ENCODE data around the gene RASGRF2. TPM values are rescaled to one million over a fixed set of nuclear protein-coding genes. Genes with fewer than 3 reads are reported as not detected.

The RASGRF2 gene
- total RNA-seq, 5 donors from 2014 or later (not counting 1 experiment from before 2014, with no cell fraction given), result 25.2 to 53.0 (median 27.0) TPM

- no peak overlapping the region for H3K27ac Mint-ChIP-seq
- no peak for ATAC-seq (replicated peaks in 1 of 4)
- peaks cover 14 to 19% (median 16%) of the 10 kb centered on the region in 3 donors for H3K4me1 Mint-ChIP-seq
- 92% methylated on average over 6 of the region's 7 CpGs for WGBS (ENCODE audit: insufficient coverage)
- no peaks in the 10 kb centered on the region for H3K27me3 Mint-ChIP-seq
- no peak overlapping the region for H3K4me3 Mint-ChIP-seq
- H3K9me3 Mint-ChIP-seq, result no peaks in the 10 kb centered on the region
- ChIA-PET CTCF (interaction anchor here in 1 of 2 donors (0.7 kb wide), 1 partner anchor 18 kb away, joined by 3 read pairs; no protein-coding TSS in a partner anchor), POLR2A (no interaction called here)
- no peaks in the 10 kb centered on the region for H3K27me3 ChIP-seq (replicated peaks in 1 of 2; ENCODE audit: control insufficient read depth in 2 of 2, extremely low read depth in 1 of 2, insufficient read depth in 2 of 2, low read length in 1 of 2)
- H3K4me1 ChIP-seq (ENCODE audit: control insufficient read depth in 1 of 2, extremely low read depth in 1 of 2, insufficient read depth in 2 of 2, low read length in 2 of 2), result peaks cover 0 to 3% of the 10 kb centered on the region in 2 experiments
- no peak overlapping the region for H3K4me3 ChIP-seq (ENCODE audit: control insufficient read depth in 1 of 2, extremely low read depth in 1 of 2, low read length in 1 of 2)
- no peak for DNase-seq
- H3K27ac ChIP-seq (ENCODE audit: low read length), result no peak overlapping the region
- H3K36me3 Mint-ChIP-seq, result peaks cover 66% of the 10 kb centered on the region
- H3K36me3 ChIP-seq (ENCODE audit: control insufficient read depth in 2 of 2, extremely low read depth in 1 of 2, insufficient read depth in 1 of 2, low read length in 1 of 2), result peaks cover 0 to 48% of the 10 kb centered on the region in 2 donors
- H3K9me3 ChIP-seq, result no peaks in the 10 kb centered on the region
Measured at GRCh38 chr5:81125959-81126358, 165.8 kb downstream of the RASGRF2 start.

- Histone ChIP-seq H3K4me3 (ENCODE audit: control insufficient read depth in 1 of 2, extremely low read depth in 1 of 2, low read length in 1 of 2) (no peak overlapping the region), H3K27ac (ENCODE audit: low read length) (no peak overlapping the region), H3K36me3 (ENCODE audit: control insufficient read depth in 2 of 2, extremely low read depth in 1 of 2, insufficient read depth in 1 of 2, low read length in 1 of 2) (peaks cover 0 to 48% of the 10 kb centered on the region in 2 donors), H3K27me3 (replicated peaks in 1 of 2; ENCODE audit: control insufficient read depth in 2 of 2, extremely low read depth in 1 of 2, insufficient read depth in 2 of 2, low read length in 1 of 2) (no peaks in the 10 kb centered on the region), H3K9me3 (no peaks in the 10 kb centered on the region), H3K4me1 (ENCODE audit: control insufficient read depth in 1 of 2, extremely low read depth in 1 of 2, insufficient read depth in 2 of 2, low read length in 2 of 2) (no peaks in the 10 kb centered on the region)
- Mint-ChIP-seq H3K27ac (no peak overlapping the region), H3K36me3 (peaks cover 61% of the 10 kb centered on the region), H3K4me1 (peaks cover 0 to 7% (median 1%) of the 10 kb centered on the region in 3 donors), H3K27me3 (no peaks in the 10 kb centered on the region), H3K4me3 (no peak overlapping the region), H3K9me3 (no peaks in the 10 kb centered on the region)
- no peak for ATAC-seq (replicated peaks in 1 of 4)
- POLR2A ChIA-PET, result no interaction called here
- DNase-seq, result no peak
- WGBS (ENCODE audit: insufficient coverage), result no CpG with 5 or more reads among the region's 7 CpGs
- CTCF ChIA-PET, result interaction anchor here in 1 of 2 donors (0.9 kb wide), 1 partner anchor 193 kb away, joined by 4 read pairs; no protein-coding TSS in a partner anchor
Measured at GRCh38 chr5:81128416-81128815, 168.3 kb downstream of the RASGRF2 start.

- peaks cover 0 to 26% of the 10 kb centered on the region in 2 donors for H3K36me3 ChIP-seq (ENCODE audit: control insufficient read depth in 2 of 2, extremely low read depth in 1 of 2, insufficient read depth in 1 of 2, low read length in 1 of 2)
- H3K27ac Mint-ChIP-seq, result no peak overlapping the region
- ChIA-PET CTCF (no interaction called here), POLR2A (interaction anchor here in 1 of 2 donors (0.6 kb wide), 1 partner anchor 329 kb away, joined by 3 read pairs; no protein-coding TSS in a partner anchor)
- peaks cover 0 to 7% (median 0%) of the 10 kb centered on the region in 3 donors for H3K9me3 Mint-ChIP-seq
- peaks cover 64% of the 10 kb centered on the region for H3K36me3 Mint-ChIP-seq
- no peak overlapping the region for H3K27ac ChIP-seq (ENCODE audit: low read length)
- H3K4me3 ChIP-seq (ENCODE audit: control insufficient read depth in 1 of 2, extremely low read depth in 1 of 2, low read length in 1 of 2), result no peak overlapping the region
- no peak for ATAC-seq (replicated peaks in 1 of 4)
- WGBS (ENCODE audit: insufficient coverage), result 78% methylated on average over 1 of the region's 1 CpG
- H3K9me3 ChIP-seq, result no peaks in the 10 kb centered on the region
- no peaks in the 10 kb centered on the region for H3K27me3 Mint-ChIP-seq
- no peaks in the 10 kb centered on the region for H3K27me3 ChIP-seq (replicated peaks in 1 of 2; ENCODE audit: control insufficient read depth in 2 of 2, extremely low read depth in 1 of 2, insufficient read depth in 2 of 2, low read length in 1 of 2)
- no peak for DNase-seq
- H3K4me3 Mint-ChIP-seq, result no peak overlapping the region
- peaks cover 1 to 15% (median 2%) of the 10 kb centered on the region in 3 donors for H3K4me1 Mint-ChIP-seq
- H3K4me1 ChIP-seq (ENCODE audit: control insufficient read depth in 1 of 2, extremely low read depth in 1 of 2, insufficient read depth in 2 of 2, low read length in 2 of 2), result no peaks in the 10 kb centered on the region
Measured at GRCh38 chr5:81132381-81132780, 172.2 kb downstream of the RASGRF2 start.

- Histone ChIP-seq H3K27ac (ENCODE audit: low read length) (no peak overlapping the region), H3K36me3 (ENCODE audit: control insufficient read depth in 2 of 2, extremely low read depth in 1 of 2, insufficient read depth in 1 of 2, low read length in 1 of 2) (peaks cover 6 to 16% of the 10 kb centered on the region in 2 donors), H3K27me3 (replicated peaks in 1 of 2; ENCODE audit: control insufficient read depth in 2 of 2, extremely low read depth in 1 of 2, insufficient read depth in 2 of 2, low read length in 1 of 2) (no peaks in the 10 kb centered on the region), H3K4me3 (ENCODE audit: control insufficient read depth in 1 of 2, extremely low read depth in 1 of 2, low read length in 1 of 2) (no peak overlapping the region), H3K9me3 (no peaks in the 10 kb centered on the region), H3K4me1 (ENCODE audit: control insufficient read depth in 1 of 2, extremely low read depth in 1 of 2, insufficient read depth in 2 of 2, low read length in 2 of 2) (no peaks in the 10 kb centered on the region)
- Mint-ChIP-seq H3K4me1 (peaks cover 0 to 15% (median 2%) of the 10 kb centered on the region in 3 donors), H3K4me3 (no peak overlapping the region), H3K36me3 (peaks cover 75% of the 10 kb centered on the region), H3K9me3 (peaks cover 0 to 7% (median 0%) of the 10 kb centered on the region in 3 donors), H3K27ac (no peak overlapping the region), H3K27me3 (no peaks in the 10 kb centered on the region)
- ChIA-PET CTCF (no interaction called here), POLR2A (no interaction called here)
- 100% methylated on average over 2 of the region's 2 CpGs for WGBS (ENCODE audit: insufficient coverage)
- no peak for ATAC-seq (replicated peaks in 1 of 4)
- DNase-seq, result no peak
Measured at GRCh38 chr5:81134066-81134465, 173.9 kb downstream of the RASGRF2 start.

GRCh38 chr5:81134566-81134965, 174.4 kb downstream of the RASGRF2 start:
- DNase-seq (no peak), ATAC-seq (replicated peaks in 1 of 4) (no peak)
- Histone ChIP-seq H3K36me3 (ENCODE audit: control insufficient read depth in 2 of 2, extremely low read depth in 1 of 2, insufficient read depth in 1 of 2, low read length in 1 of 2) (peaks cover 6 to 14% of the 10 kb centered on the region in 2 donors), H3K27me3 (replicated peaks in 1 of 2; ENCODE audit: control insufficient read depth in 2 of 2, extremely low read depth in 1 of 2, insufficient read depth in 2 of 2, low read length in 1 of 2) (no peaks in the 10 kb centered on the region), H3K4me3 (ENCODE audit: control insufficient read depth in 1 of 2, extremely low read depth in 1 of 2, low read length in 1 of 2) (no peak overlapping the region), H3K9me3 (no peaks in the 10 kb centered on the region), H3K27ac (ENCODE audit: low read length) (no peak overlapping the region), H3K4me1 (ENCODE audit: control insufficient read depth in 1 of 2, extremely low read depth in 1 of 2, insufficient read depth in 2 of 2, low read length in 2 of 2) (no peaks in the 10 kb centered on the region)
- Mint-ChIP-seq H3K27me3 (no peaks in the 10 kb centered on the region), H3K9me3 (peaks cover 0 to 7% (median 0%) of the 10 kb centered on the region in 3 donors), H3K4me1 (peaks cover 0 to 15% (median 2%) of the 10 kb centered on the region in 3 donors), H3K36me3 (peaks cover 76% of the 10 kb centered on the region), H3K4me3 (no peak overlapping the region), H3K27ac (no peak overlapping the region)
- ChIA-PET CTCF (no interaction called here), POLR2A (interaction anchor here in 1 of 2 donors (0.6 kb wide), 1 partner anchor 1684 kb away, joined by 3 read pairs; no protein-coding TSS in a partner anchor)

- ATAC-seq (replicated peaks in 1 of 4), result no peak
- DNase-seq, result no peak
- Mint-ChIP-seq H3K36me3 (peaks cover 77% of the 10 kb centered on the region), H3K27me3 (no peaks in the 10 kb centered on the region), H3K4me3 (no peak overlapping the region), H3K27ac (peak overlapping the region in 1 of 2 donors; percentile 7), H3K9me3 (peaks cover 0 to 7% (median 0%) of the 10 kb centered on the region in 3 donors), H3K4me1 (peaks cover 2 to 28% (median 4%) of the 10 kb centered on the region in 3 donors)
- CTCF ChIA-PET, result no interaction called here
- H3K36me3 ChIP-seq (ENCODE audit: control insufficient read depth in 2 of 2, extremely low read depth in 1 of 2, insufficient read depth in 1 of 2, low read length in 1 of 2), result peaks cover 6 to 11% of the 10 kb centered on the region in 2 donors
- H3K27me3 ChIP-seq (replicated peaks in 1 of 2; ENCODE audit: control insufficient read depth in 2 of 2, extremely low read depth in 1 of 2, insufficient read depth in 2 of 2, low read length in 1 of 2), result no peaks in the 10 kb centered on the region
- no peak overlapping the region for H3K27ac ChIP-seq (ENCODE audit: low read length)
- H3K9me3 ChIP-seq, result no peaks in the 10 kb centered on the region
- H3K4me3 ChIP-seq (ENCODE audit: control insufficient read depth in 1 of 2, extremely low read depth in 1 of 2, low read length in 1 of 2), result no peak overlapping the region
- H3K4me1 ChIP-seq (ENCODE audit: control insufficient read depth in 1 of 2, extremely low read depth in 1 of 2, insufficient read depth in 2 of 2, low read length in 2 of 2), result no peaks in the 10 kb centered on the region
- POLR2A ChIA-PET, result no interaction called here
- whole genome bisulfite sequencing (ENCODE audit: insufficient coverage), result no CpG with 5 or more reads among the region's 3 CpGs
Measured at GRCh38 chr5:81136557-81136956, 176.4 kb downstream of the RASGRF2 start.
